ENCODE data around the gene EPHB3.

EPHB3 gene

DNA sequence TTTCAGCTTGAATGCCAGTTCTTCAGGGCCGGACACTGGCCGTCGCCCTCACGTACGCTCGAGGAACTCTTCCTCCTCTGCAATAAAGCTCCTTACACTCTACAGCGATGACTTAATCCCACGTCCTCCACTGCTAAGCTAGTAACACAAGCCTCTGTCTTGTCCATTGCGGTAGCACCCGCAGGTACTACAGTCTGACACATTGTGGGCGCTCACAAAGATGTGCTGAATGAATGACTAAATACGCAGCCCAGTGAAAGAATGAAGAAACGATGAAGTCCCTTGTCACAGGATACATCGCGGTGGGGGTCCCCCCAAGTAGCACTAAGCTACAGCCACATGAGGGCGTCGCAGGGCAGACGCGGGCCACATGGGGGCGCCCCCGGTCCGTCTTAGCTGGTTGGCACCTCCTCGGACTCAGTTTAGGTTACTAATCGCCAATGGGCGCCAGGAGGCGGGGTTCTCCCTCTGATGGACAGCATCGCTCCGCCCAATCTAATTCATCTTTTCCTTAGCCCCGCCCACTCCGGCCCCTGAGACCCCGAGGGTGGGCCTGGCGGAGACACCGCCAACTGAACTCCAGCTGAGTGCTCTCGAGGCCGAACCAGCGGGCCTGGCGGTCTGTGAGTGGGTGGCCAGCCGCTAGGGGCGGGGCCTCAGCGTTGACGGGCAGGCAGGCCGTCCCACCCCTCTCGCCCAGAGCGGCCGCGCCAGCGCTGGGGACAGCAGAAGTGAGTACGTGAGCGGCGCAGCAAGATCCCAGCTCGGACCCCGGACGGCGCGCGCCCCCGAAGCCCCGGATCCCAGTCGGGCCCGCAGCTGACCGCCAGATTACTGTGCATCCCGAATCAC, at the start of gene EPHB3:
TSS of gene EPHB3 (plus strand) at position 725 of the 852 bp plus-strand sequence. CDS start 451 bp downstream, outside the sequence.
- Histone ChIP-seq H3K9ac (ENCODE audit: low read length in 5 of 5) (peak within 1 kb of the TSS in 2 of 5 donors; percentile 23 to 53), H3K4me1 (ENCODE audit: control insufficient read depth in 5 of 5, insufficient read depth in 5 of 5, low read length in 5 of 5) (peaks cover 9 to 42% (median 32%) of the 10 kb centered on the region in 5 donors), H3K27me3 (ENCODE audit: control insufficient read depth in 5 of 5, insufficient read depth in 4 of 5, low read length in 5 of 5) (peaks cover 0 to 7% (median 5%) of the 10 kb centered on the region in 5 donors), H3K4me3 (ENCODE audit: low read depth in 1 of 5, low read length in 5 of 5) (peak within 1 kb of the TSS; percentile 48 to 71 (median 62)), H3K36me3 (ENCODE audit: control insufficient read depth in 5 of 5, insufficient read depth in 5 of 5, low read length in 5 of 5) (no peaks in the 10 kb centered on the region), H3K9me3 (ENCODE audit: control insufficient read depth in 5 of 5, low read length in 5 of 5) (no peaks in the 10 kb centered on the region), H3K27ac (ENCODE audit: low read depth, low read length) (peak within 1 kb of the TSS; percentile 41)

DNA sequence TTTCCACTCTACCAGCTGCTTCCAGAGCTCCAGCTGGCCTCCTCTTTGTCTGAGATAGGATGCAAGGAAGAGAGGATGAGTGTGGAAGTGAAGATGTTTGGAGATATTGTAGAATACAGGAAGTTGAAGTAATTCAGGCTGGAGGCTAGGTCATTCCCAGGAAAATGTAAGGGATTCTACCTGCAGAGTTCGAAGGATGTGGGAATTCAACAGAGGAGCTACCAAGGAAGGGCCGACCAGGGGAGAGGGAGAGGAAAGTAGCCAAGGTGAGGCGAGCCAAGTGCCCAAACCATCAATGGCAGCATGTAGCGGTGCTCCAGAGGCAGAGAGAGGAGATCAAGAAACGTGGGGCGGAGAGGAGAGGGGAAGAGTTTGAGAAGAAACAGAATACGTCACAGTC, 49.0 kb upstream of the EPHB3 start:
- Histone ChIP-seq H3K4me3 (ENCODE audit: low read depth in 1 of 5, low read length in 5 of 5) (no peak overlapping the region), H3K27me3 (ENCODE audit: control insufficient read depth in 5 of 5, insufficient read depth in 4 of 5, low read length in 5 of 5) (peaks cover 9 to 30% (median 18%) of the 10 kb centered on the region in 5 donors), H3K27ac (ENCODE audit: low read depth, low read length) (no peak overlapping the region), H3K4me1 (ENCODE audit: control insufficient read depth in 5 of 5, insufficient read depth in 5 of 5, low read length in 5 of 5) (peaks cover 0 to 30% (median 23%) of the 10 kb centered on the region in 5 donors), H3K9ac (ENCODE audit: low read length in 5 of 5) (no peak overlapping the region), H3K36me3 (ENCODE audit: control insufficient read depth in 5 of 5, insufficient read depth in 5 of 5, low read length in 5 of 5) (no peaks in the 10 kb centered on the region), H3K9me3 (ENCODE audit: control insufficient read depth in 5 of 5, low read length in 5 of 5) (peaks cover 0 to 4% (median 3%) of the 10 kb centered on the region in 5 donors)

DNA sequence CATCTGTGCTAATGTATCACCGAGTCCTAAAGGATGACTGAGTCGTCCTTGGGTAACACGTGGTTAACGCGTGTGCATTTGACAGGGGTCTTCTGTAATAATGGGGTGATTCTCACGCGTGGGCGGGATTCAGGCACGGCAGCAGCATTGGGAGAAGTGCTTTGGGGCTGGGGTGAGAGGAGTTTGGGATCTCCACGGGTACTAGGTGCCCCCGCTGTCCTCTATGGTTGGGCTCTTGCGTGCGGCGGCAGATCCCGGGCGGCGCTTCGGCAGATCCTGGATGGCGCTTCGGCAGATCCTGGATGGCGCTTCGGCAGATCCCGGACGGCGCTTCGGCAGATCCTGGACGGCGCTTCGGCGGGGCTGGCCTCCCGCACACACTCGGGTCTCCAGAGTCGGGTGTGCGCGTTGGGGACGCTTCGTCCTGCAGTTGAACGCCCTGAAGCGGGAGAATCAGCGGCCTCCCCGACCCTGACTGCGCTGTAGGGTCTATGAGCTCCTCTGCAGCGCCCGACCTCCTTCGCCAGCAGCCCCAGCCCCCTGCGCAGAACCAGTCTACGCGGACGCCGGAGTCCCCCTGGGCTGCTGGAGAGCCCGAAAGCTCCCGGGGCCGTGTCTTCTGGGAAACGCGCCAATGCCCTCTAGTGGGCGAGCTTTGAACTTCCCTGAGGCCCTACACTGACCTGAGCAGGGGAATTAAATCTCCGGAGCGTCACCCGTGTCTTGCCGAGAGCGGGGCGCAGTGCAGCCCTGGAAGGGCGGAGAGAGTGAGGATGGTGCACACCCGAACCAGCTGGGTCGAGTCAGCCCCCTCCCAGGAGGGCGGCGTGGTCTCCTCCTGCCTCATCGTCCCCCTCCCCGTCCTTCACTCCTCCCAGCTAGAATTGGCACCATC, 48.1 kb upstream of the EPHB3 start:
- peaks cover 9 to 27% (median 14%) of the 10 kb centered on the region in 5 donors for H3K27me3 ChIP-seq (ENCODE audit: control insufficient read depth in 5 of 5, insufficient read depth in 4 of 5, low read length in 5 of 5)
- peaks cover 0 to 4% (median 3%) of the 10 kb centered on the region in 5 donors for H3K9me3 ChIP-seq (ENCODE audit: control insufficient read depth in 5 of 5, low read length in 5 of 5)
- peak overlapping the region; percentile 33 to 66 (median 64) for H3K4me3 ChIP-seq (ENCODE audit: low read depth in 1 of 5, low read length in 5 of 5)
- no peaks in the 10 kb centered on the region for H3K36me3 ChIP-seq (ENCODE audit: control insufficient read depth in 5 of 5, insufficient read depth in 5 of 5, low read length in 5 of 5)
- peak overlapping the region in 3 of 5 donors; percentile 0 to 77 (median 60) for H3K9ac ChIP-seq (ENCODE audit: low read length in 5 of 5)
- no peak overlapping the region for H3K27ac ChIP-seq (ENCODE audit: low read depth, low read length)
- H3K4me1 ChIP-seq (ENCODE audit: control insufficient read depth in 5 of 5, insufficient read depth in 5 of 5, low read length in 5 of 5): peaks cover 0 to 30% (median 23%) of the 10 kb centered on the region in 5 donors

DNA sequence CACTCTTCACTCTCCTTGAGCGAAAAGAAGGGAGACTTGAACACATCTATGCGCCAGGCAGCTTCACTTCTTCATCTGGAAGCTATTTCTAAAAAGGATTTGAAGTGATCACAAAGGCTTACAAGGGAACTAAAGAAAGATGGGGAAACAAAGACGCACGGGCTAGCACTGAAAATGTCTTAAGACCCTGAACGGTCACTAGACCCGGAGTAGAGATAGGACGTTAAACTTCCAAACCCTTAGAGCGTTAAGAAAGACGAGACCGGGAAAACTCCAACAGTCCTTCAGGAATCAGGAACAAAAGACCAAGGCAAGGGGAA, 47.5 kb upstream of the EPHB3 start:
- H3K36me3 ChIP-seq (ENCODE audit: control insufficient read depth in 5 of 5, insufficient read depth in 5 of 5, low read length in 5 of 5): no peaks in the 10 kb centered on the region
- H3K27ac ChIP-seq (ENCODE audit: low read depth, low read length): no peak overlapping the region
- peak overlapping the region in 3 of 5 donors; percentile 0 to 77 (median 60) for H3K9ac ChIP-seq (ENCODE audit: low read length in 5 of 5)
- peak overlapping the region; percentile 19 to 66 (median 58) for H3K4me3 ChIP-seq (ENCODE audit: low read depth in 1 of 5, low read length in 5 of 5)
- peaks cover 9 to 21% (median 12%) of the 10 kb centered on the region in 5 donors for H3K27me3 ChIP-seq (ENCODE audit: control insufficient read depth in 5 of 5, insufficient read depth in 4 of 5, low read length in 5 of 5)
- peaks cover 0 to 4% (median 3%) of the 10 kb centered on the region in 5 donors for H3K9me3 ChIP-seq (ENCODE audit: control insufficient read depth in 5 of 5, low read length in 5 of 5)
- peaks cover 0 to 30% (median 23%) of the 10 kb centered on the region in 5 donors for H3K4me1 ChIP-seq (ENCODE audit: control insufficient read depth in 5 of 5, insufficient read depth in 5 of 5, low read length in 5 of 5)

DNA sequence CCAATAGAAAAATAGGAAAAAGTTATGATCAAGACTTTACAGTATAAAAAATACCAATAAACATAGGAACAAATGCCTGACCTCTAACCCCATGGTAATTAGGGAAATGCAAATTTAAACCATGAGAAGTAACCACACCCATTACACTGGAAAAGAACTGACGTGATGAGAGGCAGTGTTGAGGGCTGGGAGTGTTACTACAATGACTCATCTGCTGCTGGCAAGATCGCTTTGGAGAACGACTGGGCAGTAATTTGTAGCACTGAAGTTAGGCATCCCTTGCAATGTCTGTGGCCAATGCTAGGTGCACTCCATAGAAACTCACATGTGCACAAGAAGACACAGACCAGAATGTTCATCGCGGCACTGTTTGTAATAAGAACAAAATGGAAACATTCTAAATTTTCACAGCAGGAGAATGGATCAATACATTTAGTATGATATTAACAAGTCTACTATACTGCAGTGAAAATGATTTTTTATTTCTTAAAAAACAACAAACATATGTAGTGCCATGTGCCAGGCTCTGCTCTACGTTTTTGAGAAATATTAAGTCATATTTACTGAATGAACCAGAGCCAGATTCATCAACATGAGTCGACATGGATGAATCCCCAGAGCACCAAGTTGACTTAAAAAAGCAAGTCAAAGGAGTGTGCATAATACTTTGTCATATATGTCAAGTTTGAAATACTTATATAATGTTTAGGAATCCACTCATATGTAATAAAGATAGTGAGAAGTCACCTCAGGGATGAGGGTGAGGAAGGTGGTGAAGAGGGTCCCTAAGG, 37.6 kb upstream of the EPHB3 start:
- Histone ChIP-seq H3K9me3 (ENCODE audit: control insufficient read depth in 5 of 5, low read length in 5 of 5) (no peaks in the 10 kb centered on the region), H3K36me3 (ENCODE audit: control insufficient read depth in 5 of 5, insufficient read depth in 5 of 5, low read length in 5 of 5) (no peaks in the 10 kb centered on the region), H3K27ac (ENCODE audit: low read depth, low read length) (no peak overlapping the region), H3K4me3 (ENCODE audit: low read depth in 1 of 5, low read length in 5 of 5) (no peak overlapping the region), H3K27me3 (ENCODE audit: control insufficient read depth in 5 of 5, insufficient read depth in 4 of 5, low read length in 5 of 5) (peaks cover 2 to 25% (median 9%) of the 10 kb centered on the region in 5 donors), H3K9ac (ENCODE audit: low read length in 5 of 5) (no peak overlapping the region), H3K4me1 (ENCODE audit: control insufficient read depth in 5 of 5, insufficient read depth in 5 of 5, low read length in 5 of 5) (peaks cover 0 to 26% (median 20%) of the 10 kb centered on the region in 5 donors)

DNA sequence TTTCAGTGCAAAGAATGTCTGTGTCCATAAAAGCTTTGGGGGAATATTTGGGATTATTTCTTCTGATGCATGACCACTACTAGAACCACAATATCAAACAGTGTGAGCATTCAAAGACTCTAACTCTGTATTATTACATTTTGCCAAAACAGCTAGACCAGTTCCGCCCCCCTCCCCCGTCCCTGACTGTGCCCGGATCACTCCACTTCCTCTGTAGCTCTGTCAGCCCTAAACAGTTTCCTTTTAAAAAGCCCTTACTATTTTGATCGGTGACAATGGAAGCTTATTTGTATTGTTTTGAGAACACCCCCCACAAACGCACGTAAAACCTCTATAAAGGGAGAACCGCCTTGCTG, 36.6 kb upstream of the EPHB3 start:
- H3K27ac ChIP-seq (ENCODE audit: low read depth, low read length): peak overlapping the region; percentile 55

DNA sequence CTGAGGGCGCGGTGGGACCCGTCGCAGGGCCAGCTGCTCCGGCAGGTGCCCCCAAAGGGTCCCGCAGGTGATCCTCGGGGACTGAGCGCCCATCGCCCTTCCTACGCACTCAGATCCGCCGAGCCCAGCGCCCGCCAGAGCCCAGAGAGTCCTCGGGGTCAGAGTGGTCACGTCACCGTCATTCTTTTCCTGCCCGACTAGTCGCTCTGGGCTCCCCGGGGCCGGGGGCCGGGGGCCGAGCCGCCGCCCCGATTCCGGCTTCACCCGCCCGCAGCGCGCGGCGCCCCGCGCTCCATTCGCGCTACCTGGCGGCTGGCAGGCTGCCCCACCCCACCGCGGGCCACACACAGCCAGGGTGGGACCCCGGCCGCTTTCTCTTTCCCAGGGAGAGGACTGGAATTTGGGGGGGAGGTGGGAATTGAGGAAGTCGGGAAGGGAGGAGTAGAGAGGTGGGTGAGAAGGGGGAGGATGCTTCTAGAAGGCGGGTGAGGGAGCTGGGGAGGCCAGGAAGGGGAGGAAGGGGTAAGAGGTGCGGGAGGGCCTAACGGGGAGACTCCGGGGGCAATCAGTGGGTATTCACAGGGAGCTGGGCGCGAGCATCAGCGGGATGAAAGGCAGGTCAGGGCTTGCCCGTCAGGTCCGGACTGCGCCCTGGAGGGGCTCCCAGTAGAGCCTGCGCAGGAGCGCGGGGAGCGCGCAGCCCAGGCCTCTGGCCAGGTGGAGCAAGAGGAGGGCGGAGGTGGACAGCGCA, 36.1 kb upstream of the EPHB3 start:
- H3K27ac ChIP-seq (ENCODE audit: low read depth, low read length): peak overlapping the region; percentile 55
- peak overlapping the region in 4 of 5 donors; percentile 28 to 79 (median 74) for H3K9ac ChIP-seq (ENCODE audit: low read length in 5 of 5)
- H3K4me3 ChIP-seq (ENCODE audit: low read depth in 1 of 5, low read length in 5 of 5): peak overlapping the region; percentile 50 to 70 (median 60)
- H3K4me1 ChIP-seq (ENCODE audit: control insufficient read depth in 5 of 5, insufficient read depth in 5 of 5, low read length in 5 of 5): peaks cover 0 to 28% (median 20%) of the 10 kb centered on the region in 5 donors
- no peaks in the 10 kb centered on the region for H3K9me3 ChIP-seq (ENCODE audit: control insufficient read depth in 5 of 5, low read length in 5 of 5)
- no peaks in the 10 kb centered on the region for H3K36me3 ChIP-seq (ENCODE audit: control insufficient read depth in 5 of 5, insufficient read depth in 5 of 5, low read length in 5 of 5)
- H3K27me3 ChIP-seq (ENCODE audit: control insufficient read depth in 5 of 5, insufficient read depth in 4 of 5, low read length in 5 of 5): peaks cover 2 to 25% (median 12%) of the 10 kb centered on the region in 5 donors

More for the DNA sequence above, 36.6 kb upstream of the EPHB3 start:
- Histone ChIP-seq H3K9me3 (ENCODE audit: control insufficient read depth in 5 of 5, low read length in 5 of 5) (no peaks in the 10 kb centered on the region), H3K36me3 (ENCODE audit: control insufficient read depth in 5 of 5, insufficient read depth in 5 of 5, low read length in 5 of 5) (no peaks in the 10 kb centered on the region), H3K27me3 (ENCODE audit: control insufficient read depth in 5 of 5, insufficient read depth in 4 of 5, low read length in 5 of 5) (peaks cover 2 to 25% (median 9%) of the 10 kb centered on the region in 5 donors), H3K4me1 (ENCODE audit: control insufficient read depth in 5 of 5, insufficient read depth in 5 of 5, low read length in 5 of 5) (peaks cover 0 to 26% (median 20%) of the 10 kb centered on the region in 5 donors), H3K9ac (ENCODE audit: low read length in 5 of 5) (peak overlapping the region in 4 of 5 donors; percentile 28 to 79 (median 74)), H3K4me3 (ENCODE audit: low read depth in 1 of 5, low read length in 5 of 5) (peak overlapping the region; percentile 50 to 70 (median 60))

DNA sequence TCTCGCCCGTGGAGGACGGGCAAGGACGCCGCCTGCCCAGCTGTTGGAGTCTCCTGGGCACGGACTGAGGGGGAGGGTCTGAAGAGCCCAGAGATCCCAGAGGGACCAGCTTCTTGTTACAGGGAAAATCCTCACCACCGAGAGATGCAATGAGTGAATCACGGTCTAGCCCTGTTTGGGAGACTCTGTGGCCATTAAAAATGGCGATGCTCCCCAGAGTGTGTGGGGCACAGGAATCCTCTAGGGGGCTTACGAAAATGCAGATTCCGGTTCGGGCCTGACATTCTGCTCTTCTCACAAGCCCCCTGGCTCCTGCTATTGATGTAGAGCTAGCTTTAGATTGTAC, 35.5 kb upstream of the EPHB3 start:
- H3K4me3 ChIP-seq (ENCODE audit: low read depth in 1 of 5, low read length in 5 of 5): peak overlapping the region in 4 of 5 donors; percentile 60 to 70 (median 63)
- H3K4me1 ChIP-seq (ENCODE audit: control insufficient read depth in 5 of 5, insufficient read depth in 5 of 5, low read length in 5 of 5): peaks cover 0 to 32% (median 23%) of the 10 kb centered on the region in 5 donors
- peak overlapping the region in 2 of 5 donors; percentile 75 to 79 for H3K9ac ChIP-seq (ENCODE audit: low read length in 5 of 5)
- H3K27me3 ChIP-seq (ENCODE audit: control insufficient read depth in 5 of 5, insufficient read depth in 4 of 5, low read length in 5 of 5): peaks cover 2 to 25% (median 14%) of the 10 kb centered on the region in 5 donors
- H3K36me3 ChIP-seq (ENCODE audit: control insufficient read depth in 5 of 5, insufficient read depth in 5 of 5, low read length in 5 of 5): no peaks in the 10 kb centered on the region
- H3K9me3 ChIP-seq (ENCODE audit: control insufficient read depth in 5 of 5, low read length in 5 of 5): no peaks in the 10 kb centered on the region
- peak overlapping the region; percentile 55 for H3K27ac ChIP-seq (ENCODE audit: low read depth, low read length)
